ENCODE results near the gene TEAD1.

TEAD1 gene

DNA sequence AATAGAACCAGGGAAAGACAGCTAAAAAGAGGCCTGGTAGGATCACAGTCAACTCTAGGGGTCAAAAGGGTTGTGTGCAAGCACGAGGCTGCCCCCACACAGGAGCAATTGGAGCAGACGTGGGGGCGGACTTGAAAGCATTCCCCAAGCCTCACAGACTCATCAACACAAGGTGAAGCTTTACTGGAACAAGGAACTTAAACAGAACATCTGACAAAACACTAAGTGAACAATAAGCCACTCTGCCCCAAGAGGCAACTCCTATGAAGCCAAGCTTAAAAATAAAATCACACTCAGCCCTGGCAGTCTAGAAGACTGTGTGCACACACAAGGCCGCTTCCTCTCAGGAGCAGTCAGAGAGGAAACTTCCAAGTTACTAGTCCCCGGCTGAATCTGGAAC is 32.2 kb upstream of the TEAD1 start:
- no peak overlapping the region for H3K4me3 ChIP-seq (ENCODE audit: low read length)
- TF ChIP-seq, protein P1, sequence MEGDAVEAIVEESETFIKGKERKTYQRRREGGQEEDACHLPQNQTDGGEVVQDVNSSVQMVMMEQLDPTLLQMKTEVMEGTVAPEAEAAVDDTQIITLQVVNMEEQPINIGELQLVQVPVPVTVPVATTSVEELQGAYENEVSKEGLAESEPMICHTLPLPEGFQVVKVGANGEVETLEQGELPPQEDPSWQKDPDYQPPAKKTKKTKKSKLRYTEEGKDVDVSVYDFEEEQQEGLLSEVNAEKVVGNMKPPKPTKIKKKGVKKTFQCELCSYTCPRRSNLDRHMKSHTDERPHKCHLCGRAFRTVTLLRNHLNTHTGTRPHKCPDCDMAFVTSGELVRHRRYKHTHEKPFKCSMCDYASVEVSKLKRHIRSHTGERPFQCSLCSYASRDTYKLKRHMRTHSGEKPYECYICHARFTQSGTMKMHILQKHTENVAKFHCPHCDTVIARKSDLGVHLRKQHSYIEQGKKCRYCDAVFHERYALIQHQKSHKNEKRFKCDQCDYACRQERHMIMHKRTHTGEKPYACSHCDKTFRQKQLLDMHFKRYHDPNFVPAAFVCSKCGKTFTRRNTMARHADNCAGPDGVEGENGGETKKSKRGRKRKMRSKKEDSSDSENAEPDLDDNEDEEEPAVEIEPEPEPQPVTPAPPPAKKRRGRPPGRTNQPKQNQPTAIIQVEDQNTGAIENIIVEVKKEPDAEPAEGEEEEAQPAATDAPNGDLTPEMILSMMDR (IDR thresholded peaks at IDR 0.05; ENCODE audit: insufficient read depth, low read depth, low read length, missing control alignments), result no peak
- no peak for DNase-seq (ENCODE audit: low read depth)

GRCh38 chr11:12642806-12643428 is 31.3 kb upstream of the TEAD1 start:
- TF ChIP-seq, protein P1 (IDR thresholded peaks at IDR 0.05; ENCODE audit: insufficient read depth, low read depth, low read length, missing control alignments), result no peak
- DNase-seq (ENCODE audit: low read depth), result no peak
- H3K4me3 ChIP-seq (ENCODE audit: low read length), result no peak overlapping the region

GRCh38 chr11:12646478-12646877 is 27.7 kb upstream of the TEAD1 start:
- TF ChIP-seq, protein P1 (IDR thresholded peaks at IDR 0.05; ENCODE audit: insufficient read depth, low read depth, low read length, missing control alignments), result no peak
- DNase-seq (ENCODE audit: low read depth), result no peak
- no peak overlapping the region for H3K4me3 ChIP-seq (ENCODE audit: low read length)

DNA sequence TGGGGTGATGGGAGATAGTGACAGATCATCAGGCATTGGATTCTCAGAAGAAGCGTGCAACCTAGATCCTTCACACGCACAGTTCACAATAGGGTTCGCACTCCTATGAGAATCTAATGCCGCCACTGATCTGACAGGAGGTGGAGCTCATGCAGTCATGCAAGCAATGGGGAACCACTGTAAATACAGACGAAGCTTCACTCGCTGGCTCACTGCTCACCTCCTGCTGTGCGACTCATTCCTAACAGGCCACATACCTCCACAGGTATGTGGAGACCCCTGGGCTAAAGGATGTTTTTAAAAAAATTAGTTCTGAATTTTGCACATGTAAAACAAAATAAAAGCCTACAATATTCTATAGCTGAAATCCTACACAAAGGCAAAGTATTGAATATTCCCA is 20.5 kb upstream of the TEAD1 start:
- no peak for DNase-seq (ENCODE audit: low read depth)
- H3K4me3 ChIP-seq (ENCODE audit: low read length), result no peak overlapping the region
- TF ChIP-seq, protein P1 (IDR thresholded peaks at IDR 0.05; ENCODE audit: insufficient read depth, low read depth, low read length, missing control alignments), result no peak

DNA sequence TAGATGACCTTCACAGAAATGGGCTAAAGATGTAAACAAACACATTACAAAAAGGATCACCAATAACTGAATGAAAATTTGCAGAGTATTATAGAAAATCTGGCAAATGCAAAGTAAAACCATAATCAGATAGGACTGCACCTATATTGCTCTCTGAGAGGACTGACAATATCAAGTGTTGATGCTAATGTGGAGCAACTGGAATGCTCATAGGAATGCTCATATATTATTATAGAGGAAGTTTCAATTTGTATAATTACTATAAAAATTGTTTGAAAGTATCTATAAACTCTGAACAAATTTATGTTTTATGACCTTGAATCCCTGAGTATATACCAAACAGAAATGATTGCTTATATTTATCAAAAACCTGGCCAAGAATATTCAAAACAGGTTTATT is 18.4 kb upstream of the TEAD1 start:
- TF ChIP-seq, protein P1 (IDR thresholded peaks at IDR 0.05; ENCODE audit: insufficient read depth, low read depth, low read length, missing control alignments), result no peak
- H3K4me3 ChIP-seq (ENCODE audit: low read length), result no peak overlapping the region
- no peak for DNase-seq (ENCODE audit: low read depth)

GRCh38 chr11:12657336-12657735 is 16.9 kb upstream of the TEAD1 start:
- no peak for DNase-seq (ENCODE audit: low read depth)
- H3K4me3 ChIP-seq (ENCODE audit: low read length), result no peak overlapping the region
- TF ChIP-seq, protein P1 (IDR thresholded peaks at IDR 0.05; ENCODE audit: insufficient read depth, low read depth, low read length, missing control alignments), result no peak

GRCh38 chr11:12657981-12658380 is 16.2 kb upstream of the TEAD1 start:
- H3K4me3 ChIP-seq (ENCODE audit: low read length), result no peak overlapping the region
- TF ChIP-seq, protein P1 (IDR thresholded peaks at IDR 0.05; ENCODE audit: insufficient read depth, low read depth, low read length, missing control alignments), result no peak
- no peak for DNase-seq (ENCODE audit: low read depth)

All from epithelial cell of esophagus (primary cell).